ENCODE results near the gene RIPOR1.
"Not testable (repeated sequence)": the region's sequence is repeated elsewhere in the genome, so short reads cannot be mapped to it uniquely, and the experiment has no call there.

RIPOR1 gene

DNA sequence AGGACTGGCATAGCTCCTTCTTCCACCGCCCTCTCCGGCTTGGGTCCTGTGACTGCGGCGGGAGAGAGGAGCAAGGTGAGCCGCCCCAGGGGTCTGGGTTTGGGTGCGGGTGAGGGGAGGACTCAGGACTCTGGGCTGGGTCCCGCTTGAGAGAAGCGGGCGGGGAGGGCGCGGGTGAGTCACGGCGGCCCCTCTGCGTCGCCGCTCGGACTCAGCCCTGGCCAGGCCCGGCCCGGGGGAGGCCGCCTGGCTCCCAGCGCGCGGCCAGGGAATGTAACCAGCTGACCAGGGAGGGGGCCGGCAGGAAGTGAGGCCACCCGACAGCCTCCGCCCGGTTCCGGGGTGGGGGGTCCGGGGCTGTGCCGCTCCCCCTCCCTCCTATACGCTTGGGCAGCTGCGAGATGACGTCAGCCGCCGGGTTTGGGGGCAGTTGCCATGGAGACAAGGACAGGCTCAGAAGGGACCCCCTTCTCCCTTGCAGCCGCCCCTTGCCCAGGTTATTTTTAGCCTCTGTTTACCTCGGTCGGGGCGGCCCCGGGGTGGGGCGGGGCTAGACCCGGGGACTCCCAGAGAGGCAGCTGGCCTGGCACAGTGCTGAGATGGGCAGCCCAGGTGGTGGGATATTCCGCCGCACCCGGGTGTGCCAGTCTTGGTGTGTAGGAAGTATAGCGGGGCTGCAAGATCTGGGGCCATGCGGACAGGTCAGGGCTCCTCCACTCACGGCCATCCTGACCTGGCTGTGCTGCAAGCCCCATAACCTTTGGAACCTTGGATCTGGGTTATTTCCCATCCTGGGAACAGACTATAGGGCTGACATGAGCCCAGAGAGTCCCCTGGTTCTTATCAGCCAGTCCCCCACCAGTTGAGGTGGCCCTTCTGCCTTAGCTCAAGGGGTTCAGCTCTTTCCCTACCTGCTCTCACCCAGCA, 1.6 kb downstream of the RIPOR1 start:
- no peak for DNase-seq (ENCODE audit: low read depth)
- TF ChIP-seq, protein P1, sequence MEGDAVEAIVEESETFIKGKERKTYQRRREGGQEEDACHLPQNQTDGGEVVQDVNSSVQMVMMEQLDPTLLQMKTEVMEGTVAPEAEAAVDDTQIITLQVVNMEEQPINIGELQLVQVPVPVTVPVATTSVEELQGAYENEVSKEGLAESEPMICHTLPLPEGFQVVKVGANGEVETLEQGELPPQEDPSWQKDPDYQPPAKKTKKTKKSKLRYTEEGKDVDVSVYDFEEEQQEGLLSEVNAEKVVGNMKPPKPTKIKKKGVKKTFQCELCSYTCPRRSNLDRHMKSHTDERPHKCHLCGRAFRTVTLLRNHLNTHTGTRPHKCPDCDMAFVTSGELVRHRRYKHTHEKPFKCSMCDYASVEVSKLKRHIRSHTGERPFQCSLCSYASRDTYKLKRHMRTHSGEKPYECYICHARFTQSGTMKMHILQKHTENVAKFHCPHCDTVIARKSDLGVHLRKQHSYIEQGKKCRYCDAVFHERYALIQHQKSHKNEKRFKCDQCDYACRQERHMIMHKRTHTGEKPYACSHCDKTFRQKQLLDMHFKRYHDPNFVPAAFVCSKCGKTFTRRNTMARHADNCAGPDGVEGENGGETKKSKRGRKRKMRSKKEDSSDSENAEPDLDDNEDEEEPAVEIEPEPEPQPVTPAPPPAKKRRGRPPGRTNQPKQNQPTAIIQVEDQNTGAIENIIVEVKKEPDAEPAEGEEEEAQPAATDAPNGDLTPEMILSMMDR (conservative IDR thresholded peaks at IDR 0.05; ENCODE audit: low read depth, low read length): no peak
- peak overlapping the region; percentile 79 for H3K4me3 ChIP-seq (ENCODE audit: low read length)

- TF ChIP-seq, protein P1 (conservative IDR thresholded peaks at IDR 0.05; ENCODE audit: low read depth, low read length): no peak
- H3K4me3 ChIP-seq (ENCODE audit: low read length): no peak overlapping the region
- no peak for DNase-seq (ENCODE audit: low read depth)
These were observed 2.6 kb downstream of the RIPOR1 start for GRCh38 chr16:67531247-67531646.

DNA sequence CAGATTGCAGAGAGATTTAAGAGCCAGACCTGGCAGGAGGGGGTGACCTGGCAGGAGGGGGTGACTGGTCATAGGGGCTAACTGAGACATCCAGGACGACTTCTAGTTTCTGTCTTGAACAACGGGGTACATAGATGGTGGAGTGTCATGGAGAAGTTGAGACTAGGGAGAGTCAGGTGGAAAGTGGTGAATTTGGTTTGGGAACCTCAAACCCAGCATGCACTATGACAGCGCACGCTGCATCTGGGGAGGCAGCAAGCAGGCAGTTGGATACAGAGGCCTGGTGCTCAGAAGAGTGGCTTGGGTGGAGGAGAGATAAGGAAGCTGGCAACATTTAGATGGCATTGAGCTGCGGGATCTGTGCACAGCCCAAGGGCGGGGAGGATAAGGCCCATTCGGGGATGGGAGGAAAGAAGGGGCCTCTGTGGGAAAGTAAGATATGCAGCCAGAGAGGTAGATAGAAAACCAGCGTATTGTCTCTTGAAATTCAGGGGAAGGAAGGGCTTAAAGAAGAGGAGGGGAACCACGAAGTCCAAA, 4.5 kb downstream of the RIPOR1 start:
- DNase-seq (ENCODE audit: low read depth): no peak
- no peak overlapping the region for H3K4me3 ChIP-seq (ENCODE audit: low read length)
- TF ChIP-seq, protein P1 (conservative IDR thresholded peaks at IDR 0.05; ENCODE audit: low read depth, low read length): no peak

DNA sequence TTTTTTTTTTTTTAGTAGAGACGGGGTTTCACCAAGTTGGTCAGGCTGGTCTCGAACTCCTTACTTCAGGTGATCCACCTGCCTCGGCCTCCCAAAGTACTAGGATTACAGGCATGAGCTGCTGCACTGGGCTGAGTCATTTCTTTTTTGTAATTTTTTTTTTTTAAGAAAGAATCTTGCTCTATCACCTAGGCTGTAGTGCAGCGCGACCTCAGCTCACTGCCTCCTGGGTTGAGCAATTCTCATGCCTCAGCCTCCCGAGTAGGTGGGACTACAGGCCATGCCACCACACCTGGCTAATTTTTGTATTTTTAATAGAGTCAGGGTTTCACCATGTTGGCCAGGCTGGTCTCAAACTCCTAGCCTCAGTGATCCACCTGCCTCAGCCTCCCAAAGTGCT, 5.4 kb downstream of the RIPOR1 start:
- not testable (repeated sequence) for H3K4me3 ChIP-seq (ENCODE audit: low read length)

GRCh38 chr16:67534431-67534830, 5.8 kb downstream of the RIPOR1 start:
- TF ChIP-seq, protein P1 (conservative IDR thresholded peaks at IDR 0.05; ENCODE audit: low read depth, low read length): no peak
- H3K4me3 ChIP-seq (ENCODE audit: low read length): no peak overlapping the region

More for the DNA sequence above, 5.4 kb downstream of the RIPOR1 start:
- not testable (repeated sequence) for DNase-seq (ENCODE audit: low read depth)

DNA sequence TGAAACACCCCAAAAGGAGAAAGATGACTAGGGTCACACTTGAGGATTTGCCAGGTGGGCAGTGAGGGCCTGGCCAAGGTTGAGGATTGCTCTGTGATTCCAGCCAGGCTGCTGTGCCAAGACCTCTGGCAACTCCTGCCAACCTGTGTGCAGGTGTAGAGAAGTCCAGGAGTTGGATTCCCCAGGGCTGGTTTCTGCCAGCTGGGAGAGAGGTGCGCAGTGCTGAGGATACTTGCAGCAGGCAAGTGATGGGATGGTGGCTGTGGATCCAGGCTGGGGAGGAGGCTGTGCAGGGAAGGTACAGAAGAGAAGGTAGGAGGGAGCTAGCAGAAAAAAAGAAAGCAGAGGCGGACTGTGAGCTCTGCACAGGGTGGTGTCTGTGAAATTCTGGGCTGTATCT, 6.6 kb downstream of the RIPOR1 start:
- H3K4me3 ChIP-seq (ENCODE audit: low read length): no peak overlapping the region
- no peak for DNase-seq (ENCODE audit: low read depth)
- TF ChIP-seq, protein P1 (conservative IDR thresholded peaks at IDR 0.05; ENCODE audit: low read depth, low read length): no peak

More at GRCh38 chr16:67534431-67534830, 5.8 kb downstream of the RIPOR1 start:
- DNase-seq (ENCODE audit: low read depth): no peak

GRCh38 chr16:67537270-67537635, 8.6 kb downstream of the RIPOR1 start:
- peak overlapping the region; percentile 64 for H3K4me3 ChIP-seq (ENCODE audit: low read length)
- TF ChIP-seq, protein P1 (conservative IDR thresholded peaks at IDR 0.05; ENCODE audit: low read depth, low read length): no peak
- DNase-seq (ENCODE audit: low read depth): no peak
